Muscle layer of colon (tissue), 2 donors: ENCODE data around the gene LILRB3.
"Not testable (repeated sequence)": the region's sequence is repeated elsewhere in the genome, so short reads cannot be mapped to it uniquely, and the experiment has no call there.

Source experiments
- H3K27ac ChIP-seq: one replicate; pipeline ENCODE4 v1.7.0; 2013; ENCODE audit warnings: low read depth, mild to moderate bottlenecking, low read length, moderate library complexity
- H3K27me3 ChIP-seq, 2 donors: one replicate each; pipeline ENCODE4 v1.7.0; 2013; ENCODE audit warnings: low read length in 2 of 2, mild to moderate bottlenecking in 2 of 2; ENCODE audit not compliant: insufficient read depth in 2 of 2, control insufficient read depth in 1 of 2
- H3K36me3 ChIP-seq: one replicate; pipeline ENCODE4 v1.7.0; 2013; ENCODE audit warnings: mild to moderate bottlenecking, low read length; ENCODE audit not compliant: insufficient read depth
- H3K4me1 ChIP-seq: one replicate; pipeline ENCODE4 v1.7.0; 2013; ENCODE audit warnings: mild to moderate bottlenecking, low read length; ENCODE audit not compliant: insufficient read depth
- H3K4me3 ChIP-seq, 2 donors: one replicate each; pipeline ENCODE4 v1.7.0; 2013; ENCODE audit warnings: low read length in 2 of 2, low read depth in 1 of 2, mild to moderate bottlenecking in 1 of 2, moderate library complexity in 1 of 2
- H3K9ac ChIP-seq: one replicate; pipeline ENCODE4 v1.7.0; 2013; ENCODE audit warnings: low read length
- H3K9me3 ChIP-seq: one replicate; pipeline ENCODE4 v1.7.0; 2013; ENCODE audit warnings: mild to moderate bottlenecking, low read length
- donor health status: abdominal sarcoma.
- donor health status: Adenocarcinoma of cecum.

The LILRB3 gene

DNA sequence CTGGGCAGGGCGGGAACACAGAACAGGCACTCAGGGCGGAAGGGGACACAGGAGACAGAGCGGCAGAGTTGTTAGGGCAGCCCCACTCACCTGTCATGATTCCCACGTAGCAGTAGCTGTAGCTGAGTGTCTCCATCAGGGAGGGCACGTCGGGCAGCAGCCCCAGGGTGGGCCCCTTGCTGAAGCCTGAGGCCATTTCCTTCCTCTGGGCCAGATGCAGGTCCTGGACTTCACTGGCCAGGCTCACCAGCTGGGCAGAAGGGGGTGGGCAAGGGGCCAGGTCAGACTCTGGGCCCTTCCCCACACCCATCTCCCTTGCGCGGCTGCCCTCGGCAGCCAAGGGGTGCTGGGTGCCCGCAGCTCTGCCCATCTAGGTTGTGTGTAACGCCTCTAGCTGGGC lies 39.4 kb downstream of the LILRB3 start:
- Histone ChIP-seq H3K4me1 (peaks cover 5% of the 10 kb centered on the region), H3K27ac (no peak overlapping the region), H3K9ac (no peak overlapping the region), H3K27me3 (no peaks in the 10 kb centered on the region), H3K9me3 (no peaks in the 10 kb centered on the region), H3K36me3 (peaks cover 14% of the 10 kb centered on the region), H3K4me3 (no peak overlapping the region)

DNA sequence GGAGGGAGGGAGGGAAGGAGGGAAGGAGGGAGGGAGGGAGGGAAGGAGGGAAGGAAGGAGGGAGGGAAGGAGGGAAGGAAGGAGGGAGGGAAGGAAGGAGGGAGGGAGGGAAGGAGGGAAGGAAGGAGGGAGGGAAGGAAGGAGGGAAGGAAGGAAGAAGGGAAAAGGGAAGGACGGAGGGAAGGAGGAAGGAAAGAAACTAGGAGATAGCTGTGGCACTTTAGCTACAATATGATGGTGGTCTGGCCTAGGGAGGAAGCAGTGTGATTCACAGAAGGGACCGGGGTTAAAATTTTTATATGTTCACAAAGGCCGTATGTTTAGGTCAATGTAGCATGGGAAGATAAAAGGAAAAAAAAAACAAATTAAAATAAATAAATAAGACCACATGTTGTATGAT lies 40.9 kb downstream of the LILRB3 start:
- not testable (repeated sequence) for H3K9ac ChIP-seq, H3K4me1 ChIP-seq, H3K27me3 ChIP-seq, H3K9me3 ChIP-seq, H3K27ac ChIP-seq, H3K4me3 ChIP-seq
- peaks cover 15% of the 10 kb centered on the region for H3K36me3 ChIP-seq

DNA sequence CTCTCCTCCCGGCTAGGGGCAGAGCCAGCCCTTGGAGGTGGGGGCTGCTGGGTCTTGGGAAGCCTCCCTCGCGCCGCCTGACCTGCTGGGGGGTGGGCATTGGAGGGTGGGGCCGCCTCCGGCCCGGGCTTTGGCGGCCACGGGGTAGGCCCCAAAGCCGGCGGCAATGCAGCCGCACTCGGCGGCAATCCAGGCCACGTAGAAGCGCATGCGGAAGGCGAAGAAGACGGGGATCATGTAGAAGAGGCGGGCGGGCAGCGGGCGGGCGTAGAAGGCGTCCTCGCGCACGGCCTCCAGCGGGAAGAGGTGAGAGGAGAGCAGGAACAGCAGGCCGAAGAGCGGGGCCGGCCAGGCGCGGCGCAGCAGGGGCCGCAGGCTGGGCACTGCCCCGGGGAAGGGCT lies 42.1 kb downstream of the LILRB3 start:
- Histone ChIP-seq H3K36me3 (peaks cover 11% of the 10 kb centered on the region), H3K27ac (no peak overlapping the region), H3K4me3 (no peak overlapping the region)

DNA sequence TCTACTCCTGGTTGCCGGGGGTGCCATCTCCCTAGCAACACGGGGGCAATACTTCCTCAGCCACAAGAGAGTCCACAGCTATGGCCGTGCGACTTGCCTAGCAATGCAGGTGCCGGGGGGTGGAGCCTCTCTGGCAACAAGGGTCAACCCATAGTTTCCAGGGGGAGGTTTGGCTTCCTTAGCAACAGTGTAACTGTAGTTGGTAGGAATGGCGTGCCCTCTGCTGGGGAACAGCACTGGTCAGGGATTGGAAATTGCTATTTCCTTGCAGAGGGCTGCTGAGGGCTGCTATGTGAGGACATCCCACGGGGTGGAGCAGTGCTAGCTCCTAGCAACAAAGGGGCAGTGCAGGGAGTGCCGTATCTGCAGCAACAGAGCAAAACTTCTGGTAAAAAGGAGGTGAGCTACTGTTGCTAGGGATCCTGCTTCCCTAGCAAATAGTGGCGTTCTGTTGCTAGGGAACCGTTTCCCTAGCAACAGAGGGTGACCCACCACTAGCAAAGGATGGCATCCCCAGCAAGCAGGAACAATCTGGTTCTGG lies 42.8 kb downstream of the LILRB3 start:
- Histone ChIP-seq H3K4me3 (no peak overlapping the region), H3K4me1 (no peaks in the 10 kb centered on the region), H3K27me3 (no peaks in the 10 kb centered on the region), H3K9me3 (no peaks in the 10 kb centered on the region), H3K36me3 (peaks cover 11% of the 10 kb centered on the region), H3K9ac (no peak overlapping the region), H3K27ac (no peak overlapping the region)

More for the DNA sequence above, 42.1 kb downstream of the LILRB3 start:
- Histone ChIP-seq H3K4me1 (no peaks in the 10 kb centered on the region), H3K27me3 (no peaks in the 10 kb centered on the region), H3K9me3 (no peaks in the 10 kb centered on the region), H3K9ac (no peak overlapping the region)

DNA sequence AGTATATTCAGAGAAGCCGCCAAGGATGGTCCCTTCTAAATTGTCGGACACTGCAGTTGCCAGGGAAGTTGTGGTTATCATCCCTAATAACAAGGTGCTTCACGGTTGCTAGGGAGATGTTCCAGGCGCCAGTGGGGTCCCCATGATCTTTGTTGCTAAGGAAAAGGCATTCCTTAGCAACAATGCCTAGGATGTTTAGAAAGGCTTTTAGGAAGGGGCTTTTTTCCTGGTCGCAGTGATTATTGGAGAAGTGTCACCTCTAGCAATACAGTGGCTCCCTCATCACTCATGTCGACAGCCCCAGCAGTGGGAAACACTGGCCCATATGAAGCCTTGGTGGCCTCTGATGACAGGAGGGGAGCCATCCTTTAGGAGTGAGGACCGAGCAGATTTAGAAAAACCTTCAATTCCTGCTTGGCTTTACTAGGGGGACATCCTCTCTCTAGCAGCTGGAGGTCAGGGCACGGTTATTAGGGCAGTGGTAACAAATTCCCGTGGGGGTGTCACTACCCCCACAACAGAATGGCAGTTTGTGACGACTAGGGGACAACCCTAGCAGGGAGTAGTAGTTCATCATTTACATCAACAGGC lies 43.5 kb downstream of the LILRB3 start:
- no peaks in the 10 kb centered on the region for H3K9me3 ChIP-seq
- peaks cover 11% of the 10 kb centered on the region for H3K36me3 ChIP-seq
- H3K4me1 ChIP-seq, result no peaks in the 10 kb centered on the region
- H3K9ac ChIP-seq, result no peak overlapping the region
- H3K27me3 ChIP-seq, result peaks cover 0 to 3% of the 10 kb centered on the region in 2 donors
- H3K4me3 ChIP-seq, result no peak overlapping the region
- H3K27ac ChIP-seq, result no peak overlapping the region

DNA sequence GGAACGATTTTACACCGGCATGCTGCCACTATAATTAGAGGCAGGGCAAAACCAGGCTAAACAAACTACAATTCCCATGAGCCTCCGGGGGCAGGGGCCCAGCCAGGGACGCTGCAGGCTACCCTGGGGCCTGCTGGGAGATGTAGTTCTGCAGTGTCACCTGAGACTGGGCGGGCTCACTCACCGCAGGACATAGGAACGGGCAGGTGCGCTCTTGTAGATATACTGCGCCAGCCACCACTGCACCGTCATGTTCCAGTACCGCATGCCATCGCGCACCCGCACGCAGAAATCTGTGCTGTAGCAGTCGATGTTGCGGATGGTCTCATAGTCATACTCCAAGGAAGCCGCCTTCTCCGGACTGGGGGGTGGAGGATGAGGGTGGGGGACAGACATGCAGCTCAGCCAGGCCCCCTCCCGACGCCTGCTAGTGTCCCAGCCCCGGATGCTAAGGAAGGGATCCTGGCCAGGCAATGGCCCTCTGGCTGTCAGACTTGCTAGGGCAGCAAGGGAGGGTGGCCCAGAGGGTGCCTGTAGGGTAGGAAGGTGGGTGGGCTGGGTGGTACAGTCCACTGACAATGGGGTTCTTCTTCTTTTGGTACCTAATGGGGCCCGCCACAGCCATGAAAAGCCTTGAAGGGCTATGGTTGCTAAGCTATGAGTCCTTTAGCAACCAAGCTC lies 44.1 kb downstream of the LILRB3 start:
- H3K4me3 ChIP-seq, result no peak overlapping the region
- no peaks in the 10 kb centered on the region for H3K9me3 ChIP-seq
- H3K9ac ChIP-seq, result no peak overlapping the region
- no peaks in the 10 kb centered on the region for H3K4me1 ChIP-seq
- H3K27ac ChIP-seq, result no peak overlapping the region
- H3K36me3 ChIP-seq, result peaks cover 11% of the 10 kb centered on the region
- peaks cover 0 to 9% of the 10 kb centered on the region in 2 donors for H3K27me3 ChIP-seq

DNA sequence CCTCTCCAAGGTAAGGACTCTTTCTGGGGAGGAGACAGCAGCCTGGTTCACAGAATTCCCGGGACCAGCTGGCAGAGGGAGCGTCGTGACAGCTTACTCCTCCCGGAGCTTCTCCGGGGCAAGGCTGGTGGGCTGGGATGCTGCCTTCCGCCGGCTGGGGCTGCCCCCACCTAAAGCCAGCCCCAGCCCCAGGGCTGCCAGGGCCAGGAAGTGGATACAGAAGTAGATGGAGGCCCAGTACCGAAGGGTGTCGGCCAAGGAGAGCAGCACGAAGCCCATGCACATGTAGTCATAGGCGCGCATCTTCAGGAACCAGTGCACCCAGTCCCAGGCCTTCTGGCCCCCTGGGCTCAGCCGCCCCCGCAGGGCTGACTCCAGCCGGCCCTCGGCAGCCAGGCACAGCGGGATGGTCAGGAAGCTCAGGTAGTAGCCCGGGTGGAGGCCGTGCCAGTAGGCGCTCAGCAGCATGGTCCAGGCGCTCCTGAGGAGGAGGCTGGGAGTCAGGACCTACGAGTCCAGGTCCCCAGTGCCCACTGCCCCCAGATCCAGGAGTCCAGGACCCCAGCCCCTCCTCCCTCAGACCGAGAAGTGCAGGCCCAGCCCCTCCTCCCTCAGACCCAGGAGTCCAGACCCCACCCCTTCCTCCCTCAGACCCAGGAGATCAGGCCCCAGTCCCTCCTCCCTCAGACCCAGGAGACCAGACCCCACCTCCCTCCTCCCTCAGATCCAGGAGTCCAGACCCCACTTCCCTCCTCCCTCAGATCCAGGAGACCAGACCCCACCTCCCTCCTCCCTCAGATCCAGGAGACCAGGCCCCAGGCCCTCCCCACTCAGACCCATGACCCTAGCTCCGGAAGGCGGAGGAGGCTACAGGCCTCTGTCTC lies 48.6 kb downstream of the LILRB3 start:
- H3K36me3 ChIP-seq, result peaks cover 5% of the 10 kb centered on the region
- no peaks in the 10 kb centered on the region for H3K4me1 ChIP-seq
- H3K27me3 ChIP-seq, result peaks cover 0 to 24% of the 10 kb centered on the region in 2 donors
- no peak overlapping the region for H3K9ac ChIP-seq
- H3K4me3 ChIP-seq, result no peak overlapping the region
- no peak overlapping the region for H3K27ac ChIP-seq
- no peaks in the 10 kb centered on the region for H3K9me3 ChIP-seq

DNA sequence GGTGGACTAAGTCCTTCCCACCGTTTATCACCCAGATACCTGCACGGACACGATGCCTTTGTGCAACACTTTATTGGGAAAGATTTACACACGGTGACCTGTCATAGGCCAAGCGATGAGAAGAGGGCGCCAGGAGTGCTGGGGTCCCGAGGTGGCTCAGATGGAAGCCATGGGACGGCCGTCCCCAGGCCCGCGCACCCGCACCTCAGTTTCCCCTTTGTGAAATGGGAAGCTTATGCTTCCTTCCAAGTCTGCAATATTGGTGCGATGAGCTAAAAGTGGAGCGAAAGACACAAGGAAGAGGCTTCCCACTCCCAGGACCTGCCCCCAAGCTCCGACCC lies 49.5 kb downstream of the LILRB3 start:
- Histone ChIP-seq H3K27me3 (peaks cover 0 to 25% of the 10 kb centered on the region in 2 donors), H3K9me3 (no peaks in the 10 kb centered on the region), H3K4me1 (peaks cover 1% of the 10 kb centered on the region), H3K4me3 (no peak overlapping the region), H3K9ac (no peak overlapping the region), H3K36me3 (peaks cover 5% of the 10 kb centered on the region), H3K27ac (no peak overlapping the region)

DNA sequence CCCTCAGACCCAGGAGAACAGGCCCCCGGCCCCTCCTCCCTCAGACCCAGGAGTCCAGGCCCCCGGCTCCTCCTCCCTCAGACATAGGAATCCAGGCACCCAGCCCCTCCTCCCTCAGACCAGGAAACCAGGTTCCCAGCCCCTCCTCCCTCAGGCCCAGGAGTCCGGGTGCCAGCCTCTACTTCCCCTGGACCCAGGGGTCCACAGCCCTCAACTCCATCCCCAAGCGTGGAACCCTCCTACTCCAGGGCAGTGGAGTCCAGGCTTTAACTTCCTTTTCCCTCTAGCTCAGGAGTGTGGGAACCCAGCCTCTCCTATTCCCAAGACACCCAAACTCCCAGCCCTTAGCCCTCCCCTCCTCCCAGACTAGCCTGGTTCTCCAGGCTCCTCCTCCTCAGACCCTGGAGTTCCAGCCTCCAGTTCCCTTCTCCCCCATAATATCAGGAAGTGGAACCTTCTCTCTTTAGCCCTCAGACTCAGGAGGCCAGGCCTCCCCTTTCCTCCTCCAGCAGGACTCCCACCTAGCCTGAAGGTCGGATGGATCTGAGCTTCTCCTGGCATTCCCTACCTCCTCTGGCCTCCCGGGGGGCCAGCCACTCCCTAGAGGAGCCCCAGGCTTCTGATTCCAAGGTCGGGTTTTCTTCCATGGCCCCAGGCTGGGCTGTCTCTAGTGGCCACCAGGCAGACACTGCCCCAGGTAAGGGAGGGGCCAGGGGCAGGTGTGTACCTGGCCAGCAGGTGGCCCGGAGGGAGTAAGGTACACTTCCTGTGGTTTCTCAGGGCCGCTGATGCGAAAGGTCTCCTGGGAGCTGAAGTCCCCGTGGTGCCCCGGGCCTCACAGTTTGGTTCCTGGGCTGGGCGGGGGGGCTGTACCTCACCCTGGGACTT lies 50.1 kb downstream of the LILRB3 start, which contains the start of gene TMC4:
Gene TMC4, minus strand, starts transcription at position 690 of the 888 bp plus-strand sequence. Its CDS starts 43 bp downstream, at position 647.
- Histone ChIP-seq H3K36me3 (no peaks in the 10 kb centered on the region), H3K4me1 (peaks cover 4% of the 10 kb centered on the region), H3K27me3 (peaks cover 0 to 30% of the 10 kb centered on the region in 2 donors), H3K27ac (no peak within 1 kb of the TSS), H3K4me3 (no peak within 1 kb of the TSS), H3K9ac (no peak within 1 kb of the TSS), H3K9me3 (no peaks in the 10 kb centered on the region)

DNA sequence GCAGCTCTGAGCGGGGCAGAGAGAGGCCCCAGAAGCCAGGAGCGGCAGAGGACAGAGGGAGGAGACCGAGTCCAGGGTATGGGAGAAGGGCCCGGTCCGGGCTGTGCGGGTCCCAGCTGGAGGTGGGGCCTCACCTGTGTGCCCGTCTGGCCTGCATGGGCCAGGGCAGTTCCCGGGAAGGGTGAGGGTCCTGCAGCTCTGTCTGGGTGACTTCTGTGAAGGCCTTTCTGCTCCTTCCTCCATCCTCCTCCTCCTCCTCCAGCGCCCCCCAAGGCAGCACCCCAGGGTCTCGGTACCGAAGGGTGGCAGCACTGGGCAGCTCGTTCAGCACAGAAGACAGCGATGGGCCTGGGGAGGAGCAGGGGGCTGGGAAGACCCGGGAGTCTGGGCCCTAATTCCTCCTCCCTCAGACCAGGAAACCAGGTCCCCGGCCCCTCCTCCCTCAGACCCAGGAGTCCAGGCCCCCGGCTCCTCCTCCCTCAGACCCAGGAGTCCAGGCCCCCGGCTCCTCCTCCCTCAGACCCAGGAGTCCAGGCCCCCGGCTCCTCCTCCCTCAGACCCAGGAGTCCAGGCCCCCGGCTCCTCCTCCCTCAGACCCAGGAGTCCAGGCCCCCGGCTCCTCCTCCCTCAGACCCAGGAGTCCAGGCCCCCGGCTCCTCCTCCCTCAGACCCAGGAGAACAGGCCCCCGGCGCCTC lies 50.9 kb downstream of the LILRB3 start:
- H3K9ac ChIP-seq, H3K4me1 ChIP-seq, H3K27ac ChIP-seq, H3K36me3 ChIP-seq, H3K9me3 ChIP-seq, H3K4me3 ChIP-seq: not testable (repeated sequence)
- peaks cover 0 to 30% of the 10 kb centered on the region in 2 donors for H3K27me3 ChIP-seq
